Astrocyte (in vitro differentiated cells and primary cell): ENCODE data around the gene DHRS2.

Source experiments
- CTCF ChIP-seq: IDR thresholded peaks from 2 replicates; pipeline ENCODE4 v1.5.1; 2011; ENCODE audit warnings: low read depth, mild to moderate bottlenecking, inconsistent platforms, low read length, moderate library complexity; ENCODE audit not compliant: insufficient read depth
- EZH2 ChIP-seq: IDR thresholded peaks from 2 replicates; pipeline ENCODE4 v1.6.1; 2012; ENCODE audit warnings: mild to moderate bottlenecking, low read length, inconsistent platforms; ENCODE audit not compliant: insufficient read depth

- TF ChIP-seq CTCF = peak; percentile 85
- TF ChIP-seq EZH2 = no peak
These were observed 4.3 kb upstream of the DHRS2 start for GRCh38 chr14:23631702-23632460.
